Right ventricle myocardium inferior (tissue), 1 donor: ENCODE results near the gene PSMB10. TPM values are rescaled to one million over a fixed set of nuclear protein-coding genes. Genes with fewer than 3 reads are reported as not detected.
"Not testable (repeated sequence)": the region's sequence is repeated elsewhere in the genome, so short reads cannot be mapped to it uniquely, and the experiment has no call there.

Experiments used
- ATAC-seq: fragments of 200-7000 bp; cut with Tn5 transposase; one replicate; pipeline ENCODE4 v1.9.1; 2020; ENCODE audit warnings: mild to moderate bottlenecking, moderate library complexity
- DNase-seq: peaks from one replicate; pipeline ENCODE4 v3.0.0; 2021; ENCODE audit errors: missing footprints
- intact Hi-C: fragments of 100-400 bp; cut with DNase I; formaldehyde crosslinking; loops from one replicate; pipeline ENCODE4 v1.11.0; 2022
- total RNA-seq: library from RNA; stranded (reverse); fragmentation: NEBNext Ultra II Directional; extraction: Animal tissue kit (Norgen Biotek cat#: 25700); gene quantifications from one replicate; pipeline ENCODE4 v1.2.1, GENCODE V29; 2021
- donor health status: DM: no; HTN: yes; CAD: no; lungs with severe emphysema.

The PSMB10 gene
- total RNA-seq, 1 donor from 2014 or later = 59.3 TPM

- ATAC-seq (no peak), DNase-seq (no peak)
- intact Hi-C loops = loop anchor here (5.0 kb wide), 2 partner anchors 42 to 77 kb away; partner anchors contain the start of genes DDX28 and DUS2
Measured at GRCh38 chr16:67944690-67945391, 8.2 kb upstream of the PSMB10 start.

GRCh38 chr16:67943619-67944504 lies 7.2 kb upstream of the PSMB10 start, which contains the start of gene LCAT:
Gene LCAT (minus strand): TSS chr16:67944120. CDS start chr16:67944101, 19 bp downstream.
- ATAC-seq (peak; percentile 71), DNase-seq (no peak)
- intact Hi-C loops = loop anchor here (5.0 kb wide), 2 partner anchors 43 to 78 kb away; partner anchors contain the start of genes DDX28 and DUS2

GRCh38 chr16:67943256-67943618 lies 6.6 kb upstream of the PSMB10 start:
- intact Hi-C loops = loop anchor here (5.0 kb wide), 2 partner anchors 44 to 79 kb away; partner anchors contain the start of genes DDX28 and DUS2
- peak; percentile 6 for ATAC-seq

GRCh38 chr16:67942510-67943255 lies 6.0 kb upstream of the PSMB10 start:
- peak; percentile 1 for ATAC-seq

More at GRCh38 chr16:67943256-67943618, 6.6 kb upstream of the PSMB10 start:
- DNase-seq = no peak

GRCh38 chr16:67942200-67942509 lies 5.5 kb upstream of the PSMB10 start:
- DNase-seq (no peak), ATAC-seq (no peak)
- intact Hi-C loops = loop anchor here (5.0 kb wide), 2 partner anchors 45 to 80 kb away; partner anchors contain the start of genes DDX28 and DUS2

More at GRCh38 chr16:67942510-67943255, 6.0 kb upstream of the PSMB10 start:
- no peak for DNase-seq
- intact Hi-C loops = loop anchor here (5.0 kb wide), 2 partner anchors 45 to 80 kb away; partner anchors contain the start of genes DDX28 and DUS2

GRCh38 chr16:67941469-67942199 lies 5.0 kb upstream of the PSMB10 start:
- intact Hi-C loops = loop anchor here (5.0 kb wide), 2 partner anchors 46 to 81 kb away; partner anchors contain the start of genes DDX28 and DUS2
- ATAC-seq (no peak), DNase-seq (no peak)

- intact Hi-C loops = loop anchor here (5.0 kb wide), 2 partner anchors 47 to 82 kb away; partner anchors contain the start of genes DDX28 and DUS2
- ATAC-seq = no peak
Measured at GRCh38 chr16:67940446-67941089, 3.9 kb upstream of the PSMB10 start.

GRCh38 chr16:67939507-67940445 lies 3.1 kb upstream of the PSMB10 start:
- ATAC-seq = no peak
- no peak for DNase-seq
- intact Hi-C loops = loop anchor here (5.0 kb wide), 2 partner anchors 48 to 83 kb away; partner anchors contain the start of genes DDX28 and DUS2

More at GRCh38 chr16:67940446-67941089, 3.9 kb upstream of the PSMB10 start:
- DNase-seq = no peak

GRCh38 chr16:67937713-67938112 lies 1.1 kb upstream of the PSMB10 start:
- not testable (repeated sequence) for DNase-seq, ATAC-seq
- intact Hi-C loops = loop anchor here (2.0 kb wide), 1 partner anchor 31 kb away; the partner anchor contains the start of gene SLC12A4

GRCh38 chr16:67936880-67937605 lies 393 bp upstream of the PSMB10 start:
- intact Hi-C loops = loop anchor here (2.0 kb wide), 1 partner anchor 32 kb away; the partner anchor contains the start of gene SLC12A4
- ATAC-seq (no peak), DNase-seq (no peak)

- intact Hi-C loops = loop anchor here (2.0 kb wide), 1 partner anchor 33 kb away; the partner anchor contains the start of gene SLC12A4
- peak; percentile 98 for DNase-seq
- ATAC-seq = peak; percentile 93
Measured at GRCh38 chr16:67935402-67936123, 1.1 kb downstream of the PSMB10 start.

- peak; percentile 0 for ATAC-seq
- DNase-seq = no peak
- intact Hi-C loops = no loop called here
Measured at GRCh38 chr16:67935101-67935401, 1.6 kb downstream of the PSMB10 start.

- ATAC-seq = no peak
- intact Hi-C loops = loop anchor here (5.0 kb wide), 1 partner anchor 262 kb away; no protein-coding TSS in a partner anchor
- DNase-seq = no peak
Measured at GRCh38 chr16:67934306-67935100, 2.1 kb downstream of the PSMB10 start.

- DNase-seq = no peak
- intact Hi-C loops = loop anchor here (5.0 kb wide), 1 partner anchor 262 kb away; no protein-coding TSS in a partner anchor
- ATAC-seq = no peak
Measured at GRCh38 chr16:67933805-67934204, 2.8 kb downstream of the PSMB10 start.
